ENCODE results near the gene RAB11FIP5. TPM values are rescaled to one million over a fixed set of nuclear protein-coding genes. Genes with fewer than 3 reads are reported as not detected.

Gene RAB11FIP5
- total RNA-seq, 6 experiments from 2014 or later, result 4.5 to 12.7 (median 9.0) TPM

GRCh38 chr2:73077424-73077795 is 35.3 kb downstream of the RAB11FIP5 start:
- no peak overlapping the region for H3K27ac ChIP-seq
- TF ChIP-seq POLR2A (IDR thresholded peaks at IDR 0.05) (no peak), CTCF (IDR thresholded peaks at IDR 0.05) (no peak)
- no peak for ATAC-seq
- H3K4me1 ChIP-seq, result peaks cover 0 to 2% (median 0%) of the 10 kb centered on the region in 4 donors
- H3K9me3 ChIP-seq, result no peaks in the 10 kb centered on the region
- H3K4me3 ChIP-seq, result no peak overlapping the region
- intact Hi-C loops (cut with DNase I), result loop anchor here (10.0 kb wide), 1 partner anchor 83 kb away; no protein-coding TSS in a partner anchor
- WGBS (ENCODE audit: insufficient coverage, low coverage, low lambda C conversion rate, missing lambda C conversion rate), result 89% methylated on average over 1 of the region's 1 CpG
- no peak for DNase-seq
- no peaks in the 10 kb centered on the region for H3K27me3 ChIP-seq
- no peaks in the 10 kb centered on the region for H3K36me3 ChIP-seq

- no peaks in the 10 kb centered on the region for H3K9me3 ChIP-seq
- no peaks in the 10 kb centered on the region for H3K36me3 ChIP-seq
- H3K27me3 ChIP-seq, result no peaks in the 10 kb centered on the region
- intact Hi-C loops (cut with DNase I), result loop anchor here (10.0 kb wide), 1 partner anchor 82 kb away; no protein-coding TSS in a partner anchor
- DNase-seq (no peak), ATAC-seq (no peak)
- no peak overlapping the region for H3K4me3 ChIP-seq
- no peak overlapping the region for H3K27ac ChIP-seq
- peaks cover 0 to 8% (median 0%) of the 10 kb centered on the region in 4 donors for H3K4me1 ChIP-seq
- TF ChIP-seq CTCF (IDR thresholded peaks at IDR 0.05) (no peak), POLR2A (IDR thresholded peaks at IDR 0.05) (no peak)
- 86% methylated on average over 8 of the region's 8 CpGs for WGBS (ENCODE audit: insufficient coverage, low coverage, low lambda C conversion rate, missing lambda C conversion rate)
Observed at GRCh38 chr2:73076701-73077423, 35.9 kb downstream of the RAB11FIP5 start.

- H3K4me3 ChIP-seq, result no peak overlapping the region
- no peaks in the 10 kb centered on the region for H3K9me3 ChIP-seq
- no peaks in the 10 kb centered on the region for H3K27me3 ChIP-seq
- peaks cover 0 to 8% (median 0%) of the 10 kb centered on the region in 4 donors for H3K4me1 ChIP-seq
- no peaks in the 10 kb centered on the region for H3K36me3 ChIP-seq
- 90% methylated on average over 6 of the region's 23 CpGs for WGBS (ENCODE audit: insufficient coverage, low coverage, low lambda C conversion rate, missing lambda C conversion rate)
- intact Hi-C loops (cut with DNase I), result loop anchor here (10.0 kb wide), 1 partner anchor 81 kb away; no protein-coding TSS in a partner anchor
- H3K27ac ChIP-seq, result no peak overlapping the region
- ATAC-seq (no peak), DNase-seq (no peak)
- no peak for TF ChIP-seq CTCF (IDR thresholded peaks at IDR 0.05)
Observed at GRCh38 chr2:73075477-73076373, 37.0 kb downstream of the RAB11FIP5 start.

GRCh38 chr2:73074110-73075069 is 38.4 kb downstream of the RAB11FIP5 start:
- DNase-seq, result no peak

More at GRCh38 chr2:73074110-73075069, 38.4 kb downstream of the RAB11FIP5 start:
- intact Hi-C loops (cut with DNase I), result loop anchor here (10.0 kb wide), 1 partner anchor 80 kb away; no protein-coding TSS in a partner anchor
- Histone ChIP-seq H3K36me3 (no peaks in the 10 kb centered on the region), H3K27me3 (no peaks in the 10 kb centered on the region), H3K4me3 (no peak overlapping the region), H3K4me1 (peaks cover 0 to 8% (median 2%) of the 10 kb centered on the region in 4 donors), H3K27ac (no peak overlapping the region), H3K9me3 (no peaks in the 10 kb centered on the region)
- 84% methylated on average over 9 of the region's 13 CpGs for WGBS (ENCODE audit: insufficient coverage, low coverage, low lambda C conversion rate, missing lambda C conversion rate)
- no peak for ATAC-seq
- TF ChIP-seq CTCF (IDR thresholded peaks at IDR 0.05) (no peak), POLR2A (IDR thresholded peaks at IDR 0.05) (no peak)
